Activated CD8-positive, alpha-beta memory T cell treated with anti-CD3 and anti-CD28 coated beads, Interleukin-2, amount 50 U/mL, for 1 hour (primary cell): ENCODE data around the gene LIF.

Source experiments
- DNase-seq: peaks from one replicate; pipeline ENCODE4 v3.0.0-alpha.2; 2020; ENCODE audit errors: extremely low read depth

LIF gene

GRCh38 chr22:30190574-30190973, 56.0 kb downstream of the LIF start:
- no peak for DNase-seq
